Neutrophil (primary cell): Measurements from ENCODE around the gene FAM216B.

Experiments used
- H3K27ac ChIP-seq: fragments of 200-600 bp; sonication (generic); 2 replicates; pipeline ENCODE4 v1.5.1; 2016; ENCODE audit warnings: mild to moderate bottlenecking, moderate library complexity
- H3K27me3 ChIP-seq: fragments of 200-600 bp; sonication (generic); 2 replicates; pipeline ENCODE4 v1.6.0; 2016; ENCODE audit warnings: mild to moderate bottlenecking
- H3K36me3 ChIP-seq: fragments of 200-600 bp; sonication (generic); 2 replicates; pipeline ENCODE4 v1.5.1; 2017
- H3K4me1 ChIP-seq, 2 experiments: fragments of 200-600 bp in 1 of 2; sonication (generic) in 1 of 2; 1 replicate in 1 of 2; 2 replicates in 1 of 2; pipeline versions ENCODE4 v1.5.1 to v1.6.1; 2013 to 2016; ENCODE audit warnings: low read depth in 1 of 2, low read length in 1 of 2, mild to moderate bottlenecking in 1 of 2, moderate library complexity in 1 of 2; ENCODE audit not compliant: control insufficient read depth in 1 of 2, insufficient read depth in 1 of 2
- H3K4me3 ChIP-seq, 2 experiments: fragments of 200-600 bp in 1 of 2; sonication (generic) in 1 of 2; 1 replicate in 1 of 2; 2 replicates in 1 of 2; pipeline ENCODE4 v1.5.1; 2013 to 2016; ENCODE audit warnings: low read depth in 1 of 2, low read length in 1 of 2, mild to moderate bottlenecking in 1 of 2, moderate library complexity in 1 of 2
- H3K9me3 ChIP-seq: fragments of 200-600 bp; sonication (generic); 2 replicates; pipeline ENCODE4 v1.5.1; 2016
- CTCF ChIP-seq: fragments of 200-600 bp; sonication (generic); IDR thresholded peaks from 2 replicates; pipeline ENCODE4 v1.5.1; 2016; ENCODE audit warnings: antibody characterized with exemption

The FAM216B gene

GRCh38 chr13:42753697-42754096, 27.7 kb upstream of the FAM216B start:
- no peak overlapping the region for H3K27ac ChIP-seq
- H3K36me3 ChIP-seq = no peaks in the 10 kb centered on the region
- no peaks in the 10 kb centered on the region for H3K4me1 ChIP-seq
- no peaks in the 10 kb centered on the region for H3K9me3 ChIP-seq
- H3K4me3 ChIP-seq = no peak overlapping the region
- no peaks in the 10 kb centered on the region for H3K27me3 ChIP-seq
- no peak for TF ChIP-seq CTCF

- H3K4me1 ChIP-seq = no peaks in the 10 kb centered on the region
- H3K27ac ChIP-seq = no peak overlapping the region
- no peaks in the 10 kb centered on the region for H3K27me3 ChIP-seq
- no peak for TF ChIP-seq CTCF
- no peaks in the 10 kb centered on the region for H3K9me3 ChIP-seq
- H3K36me3 ChIP-seq = no peaks in the 10 kb centered on the region
- no peak overlapping the region for H3K4me3 ChIP-seq
Observed at GRCh38 chr13:42754801-42755510, 26.4 kb upstream of the FAM216B start.

GRCh38 chr13:42757678-42758420, 23.5 kb upstream of the FAM216B start:
- H3K4me3 ChIP-seq = no peak overlapping the region
- H3K27me3 ChIP-seq = no peaks in the 10 kb centered on the region
- no peak overlapping the region for H3K27ac ChIP-seq
- no peaks in the 10 kb centered on the region for H3K4me1 ChIP-seq
- no peak for TF ChIP-seq CTCF
- no peaks in the 10 kb centered on the region for H3K36me3 ChIP-seq
- H3K9me3 ChIP-seq = no peaks in the 10 kb centered on the region

GRCh38 chr13:42758515-42758914, 22.9 kb upstream of the FAM216B start:
- no peaks in the 10 kb centered on the region for H3K4me1 ChIP-seq
- no peak overlapping the region for H3K27ac ChIP-seq
- no peak for TF ChIP-seq CTCF
- no peaks in the 10 kb centered on the region for H3K27me3 ChIP-seq
- H3K4me3 ChIP-seq = no peak overlapping the region
- H3K9me3 ChIP-seq = no peaks in the 10 kb centered on the region
- H3K36me3 ChIP-seq = no peaks in the 10 kb centered on the region

GRCh38 chr13:42760951-42761350, 20.4 kb upstream of the FAM216B start:
- H3K27ac ChIP-seq = no peak overlapping the region
- no peaks in the 10 kb centered on the region for H3K4me1 ChIP-seq
- no peak for TF ChIP-seq CTCF
- H3K4me3 ChIP-seq = no peak overlapping the region
- no peaks in the 10 kb centered on the region for H3K27me3 ChIP-seq
- H3K9me3 ChIP-seq = no peaks in the 10 kb centered on the region
- no peaks in the 10 kb centered on the region for H3K36me3 ChIP-seq
